Measurements from ENCODE around the gene SPOCK1.

The SPOCK1 gene

DNA sequence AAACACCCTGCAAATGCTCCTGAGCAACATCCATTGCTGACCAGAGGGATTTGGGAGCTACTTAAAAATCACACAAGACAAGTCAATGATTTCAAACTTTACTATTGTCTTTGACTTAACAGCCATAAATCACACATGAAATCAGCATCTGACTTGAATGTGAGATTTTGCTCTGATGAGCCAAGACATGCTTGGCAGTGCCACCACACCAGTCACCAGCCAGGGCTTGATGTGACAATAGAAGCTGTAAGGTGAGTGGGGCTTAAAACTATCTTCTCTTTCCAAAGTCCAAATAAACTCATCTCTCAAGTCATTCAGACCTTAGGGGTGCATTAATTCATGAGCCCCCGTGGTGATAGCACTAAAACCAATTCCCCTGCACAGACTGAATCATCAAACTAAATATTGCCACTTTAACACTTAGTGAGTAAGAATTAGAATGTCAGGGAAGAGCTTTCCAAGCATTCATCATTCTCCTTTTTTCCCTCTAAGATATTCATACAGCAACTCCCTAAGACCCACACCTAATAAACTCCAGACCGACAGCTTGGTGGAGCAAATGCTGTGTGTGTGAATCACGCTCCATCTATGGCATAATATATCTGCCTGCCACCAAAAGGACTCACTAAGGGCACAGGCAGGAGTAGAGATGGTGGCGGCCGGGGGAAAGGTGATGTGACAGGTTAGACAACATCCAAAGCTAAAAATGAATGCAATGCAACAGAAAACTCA is 119.4 kb downstream of the SPOCK1 start:
- DNase-seq (ENCODE audit: low spot score) = no peak
- in situ Hi-C loops (cut with MboI; ENCODE audit: low pct_unique_long_range_greater_than_20kb, low sequenced_read_pairs, unreplicated experiment) = no loop called here
- TF ChIP-seq, protein P1, sequence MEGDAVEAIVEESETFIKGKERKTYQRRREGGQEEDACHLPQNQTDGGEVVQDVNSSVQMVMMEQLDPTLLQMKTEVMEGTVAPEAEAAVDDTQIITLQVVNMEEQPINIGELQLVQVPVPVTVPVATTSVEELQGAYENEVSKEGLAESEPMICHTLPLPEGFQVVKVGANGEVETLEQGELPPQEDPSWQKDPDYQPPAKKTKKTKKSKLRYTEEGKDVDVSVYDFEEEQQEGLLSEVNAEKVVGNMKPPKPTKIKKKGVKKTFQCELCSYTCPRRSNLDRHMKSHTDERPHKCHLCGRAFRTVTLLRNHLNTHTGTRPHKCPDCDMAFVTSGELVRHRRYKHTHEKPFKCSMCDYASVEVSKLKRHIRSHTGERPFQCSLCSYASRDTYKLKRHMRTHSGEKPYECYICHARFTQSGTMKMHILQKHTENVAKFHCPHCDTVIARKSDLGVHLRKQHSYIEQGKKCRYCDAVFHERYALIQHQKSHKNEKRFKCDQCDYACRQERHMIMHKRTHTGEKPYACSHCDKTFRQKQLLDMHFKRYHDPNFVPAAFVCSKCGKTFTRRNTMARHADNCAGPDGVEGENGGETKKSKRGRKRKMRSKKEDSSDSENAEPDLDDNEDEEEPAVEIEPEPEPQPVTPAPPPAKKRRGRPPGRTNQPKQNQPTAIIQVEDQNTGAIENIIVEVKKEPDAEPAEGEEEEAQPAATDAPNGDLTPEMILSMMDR (IDR thresholded peaks at IDR 0.05; ENCODE audit: extremely low read depth, insufficient read depth, missing control alignments) = no peak

DNA sequence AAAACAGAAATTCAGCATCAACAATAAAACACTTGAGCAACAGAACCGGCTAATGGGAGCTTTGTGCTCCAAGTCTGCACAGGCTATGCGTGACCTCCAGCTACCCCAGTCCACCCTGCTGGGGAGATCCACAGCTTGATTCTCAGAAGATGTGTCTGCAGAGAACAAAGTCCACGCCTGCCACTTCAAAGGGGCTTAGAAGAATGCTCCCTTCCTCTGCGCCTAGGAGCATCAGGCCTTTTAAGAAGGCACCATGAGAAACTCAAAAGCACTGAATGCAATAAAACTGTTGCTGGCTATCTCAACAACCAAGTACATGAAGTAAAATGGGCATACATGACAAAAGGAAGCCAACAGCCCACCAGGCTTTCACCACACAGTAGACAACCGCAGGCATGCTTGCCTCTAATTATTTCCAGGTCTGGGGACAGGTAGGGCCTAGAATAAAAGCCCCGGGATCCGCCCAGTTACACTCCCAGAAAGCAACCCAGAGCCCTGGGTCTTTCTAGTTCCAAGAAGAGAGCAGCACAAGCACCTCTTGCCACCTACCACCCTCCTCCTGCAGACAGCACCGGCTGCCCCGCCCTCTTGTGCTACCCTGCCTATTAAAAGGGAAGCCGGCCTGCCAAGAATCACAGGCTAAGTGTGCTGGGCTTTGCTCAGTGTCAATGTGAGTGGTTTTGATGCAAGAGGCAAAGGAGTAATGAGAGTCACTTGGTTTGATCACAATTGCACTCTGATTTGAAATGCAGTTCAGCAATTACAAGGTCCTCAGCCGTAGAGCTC is 123.2 kb downstream of the SPOCK1 start:
- no peak for DNase-seq (ENCODE audit: low spot score)
- in situ Hi-C loops (cut with MboI; ENCODE audit: low pct_unique_long_range_greater_than_20kb, low sequenced_read_pairs, unreplicated experiment) = no loop called here
- TF ChIP-seq, protein P1 (IDR thresholded peaks at IDR 0.05; ENCODE audit: extremely low read depth, insufficient read depth, missing control alignments) = no peak

DNA sequence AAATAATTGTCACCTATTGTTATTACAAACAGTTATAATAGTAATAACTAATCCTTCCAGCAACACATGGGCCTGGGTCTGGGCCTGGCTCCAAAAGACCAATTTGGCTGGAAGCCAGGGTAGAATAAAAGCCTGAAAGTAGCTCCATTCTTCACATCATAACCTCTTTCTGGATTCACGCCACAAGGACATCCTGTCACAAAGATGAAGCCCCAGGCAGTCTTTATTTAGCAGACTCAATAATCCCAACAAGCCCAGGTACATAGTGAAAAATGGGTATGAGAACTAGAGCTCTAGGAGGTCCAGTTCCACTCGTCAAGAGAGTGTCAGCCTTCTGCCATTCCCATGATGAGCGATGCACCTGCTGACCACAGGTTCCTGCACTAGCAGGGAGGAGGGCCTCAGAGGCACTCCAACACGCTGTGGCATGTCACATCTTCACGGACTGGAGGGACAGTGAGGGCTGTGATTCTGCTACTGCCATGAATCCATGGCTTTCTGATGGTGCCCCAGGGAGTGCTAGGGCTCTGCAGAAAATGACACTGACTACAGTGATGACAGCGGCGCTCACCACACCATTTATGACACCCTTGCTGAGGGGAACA is 124.9 kb downstream of the SPOCK1 start:
- no peak for DNase-seq (ENCODE audit: low spot score)
- in situ Hi-C loops (cut with MboI; ENCODE audit: low pct_unique_long_range_greater_than_20kb, low sequenced_read_pairs, unreplicated experiment) = no loop called here
- TF ChIP-seq, protein P1 (IDR thresholded peaks at IDR 0.05; ENCODE audit: extremely low read depth, insufficient read depth, missing control alignments) = no peak

DNA sequence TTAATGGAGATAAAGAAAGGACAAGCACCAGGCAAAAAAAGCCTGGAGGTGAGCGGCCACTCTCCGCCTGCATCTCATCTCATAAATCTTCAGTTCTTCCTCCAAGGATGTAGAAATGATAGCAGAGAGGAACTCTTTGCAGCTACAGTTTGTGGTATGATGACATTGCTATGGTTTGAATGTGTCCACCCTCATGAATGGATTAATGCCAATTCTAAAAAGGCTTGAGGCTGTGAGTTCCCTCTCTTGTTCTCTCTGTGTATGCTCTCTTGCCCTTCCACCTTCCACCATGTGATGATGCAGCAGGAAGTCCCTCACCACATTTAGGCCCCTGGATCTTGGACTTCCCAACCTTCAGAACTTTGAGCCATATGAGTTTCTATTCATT is 126.4 kb downstream of the SPOCK1 start:
- TF ChIP-seq, protein P1 (IDR thresholded peaks at IDR 0.05; ENCODE audit: extremely low read depth, insufficient read depth, missing control alignments) = no peak
- no peak for DNase-seq (ENCODE audit: low spot score)
- in situ Hi-C loops (cut with MboI; ENCODE audit: low pct_unique_long_range_greater_than_20kb, low sequenced_read_pairs, unreplicated experiment) = no loop called here

DNA sequence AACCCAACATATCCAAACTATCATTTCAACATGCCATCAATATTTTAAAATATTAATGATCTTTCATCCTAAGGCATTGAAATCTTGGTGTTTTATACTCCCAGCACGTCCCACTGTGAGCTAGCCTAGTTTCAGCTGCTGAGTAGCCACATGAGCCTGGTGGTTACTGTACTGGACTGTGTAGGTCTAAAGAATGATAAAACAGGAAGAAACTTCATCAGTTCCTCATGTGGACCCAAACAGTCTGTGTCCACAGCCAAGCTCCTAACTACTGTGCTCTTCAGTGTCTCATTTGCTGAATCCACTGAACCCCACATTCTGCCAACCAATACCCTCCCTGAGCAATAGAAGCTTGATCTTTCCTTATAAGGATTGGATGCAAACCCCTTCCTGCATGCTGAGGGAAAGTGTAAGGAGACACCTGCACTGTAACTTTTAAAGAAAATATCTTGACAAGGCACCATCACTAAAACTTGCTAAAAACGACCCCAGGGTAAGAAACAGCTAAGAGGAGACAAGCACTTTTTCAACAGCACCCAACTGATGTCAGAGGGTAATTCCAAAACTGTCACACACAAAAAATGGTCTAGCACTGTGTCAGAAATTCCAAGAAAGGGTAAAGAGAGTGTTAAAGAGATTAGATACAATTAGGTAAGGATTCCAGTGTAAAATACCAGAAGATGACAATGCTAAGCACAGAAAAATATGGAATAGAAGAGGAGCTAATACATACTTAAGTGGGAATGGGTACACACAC is 126.9 kb downstream of the SPOCK1 start:
- in situ Hi-C loops (cut with MboI; ENCODE audit: low pct_unique_long_range_greater_than_20kb, low sequenced_read_pairs, unreplicated experiment) = no loop called here
- DNase-seq (ENCODE audit: low spot score) = no peak
- TF ChIP-seq, protein P1 (IDR thresholded peaks at IDR 0.05; ENCODE audit: extremely low read depth, insufficient read depth, missing control alignments) = no peak
